Measurements from ENCODE around the gene CHD9.

The CHD9 gene

GRCh38 chr16:53084746-53085334, 30.0 kb downstream of the CHD9 start:
- H3K36me3 ChIP-seq (ENCODE audit: insufficient read depth, low read length) = no peaks in the 10 kb centered on the region
- no peaks in the 10 kb centered on the region for H3K27me3 ChIP-seq (ENCODE audit: insufficient read depth, low read length)
- H3K4me1 ChIP-seq (ENCODE audit: insufficient read depth, low read length) = peaks cover 22% of the 10 kb centered on the region
- H2AFZ ChIP-seq (ENCODE audit: low read depth, low read length) = no peak overlapping the region
- H3K9me3 ChIP-seq (ENCODE audit: low read length) = no peaks in the 10 kb centered on the region
- no peak overlapping the region for H3K4me3 ChIP-seq (ENCODE audit: low read length)

GRCh38 chr16:53085369-53085843, 30.6 kb downstream of the CHD9 start:
- no peak overlapping the region for H2AFZ ChIP-seq (ENCODE audit: low read depth, low read length)
- H3K27me3 ChIP-seq (ENCODE audit: insufficient read depth, low read length) = no peaks in the 10 kb centered on the region
- no peaks in the 10 kb centered on the region for H3K36me3 ChIP-seq (ENCODE audit: insufficient read depth, low read length)
- peaks cover 17% of the 10 kb centered on the region for H3K4me1 ChIP-seq (ENCODE audit: insufficient read depth, low read length)
- H3K9me3 ChIP-seq (ENCODE audit: low read length) = no peaks in the 10 kb centered on the region
- H3K4me3 ChIP-seq (ENCODE audit: low read length) = no peak overlapping the region

- peaks cover 16% of the 10 kb centered on the region for H3K4me1 ChIP-seq (ENCODE audit: insufficient read depth, low read length)
- H3K9me3 ChIP-seq (ENCODE audit: low read length) = no peaks in the 10 kb centered on the region
- H3K4me3 ChIP-seq (ENCODE audit: low read length) = no peak overlapping the region
Observed at GRCh38 chr16:53085931-53086421, 31.2 kb downstream of the CHD9 start.

DNA sequence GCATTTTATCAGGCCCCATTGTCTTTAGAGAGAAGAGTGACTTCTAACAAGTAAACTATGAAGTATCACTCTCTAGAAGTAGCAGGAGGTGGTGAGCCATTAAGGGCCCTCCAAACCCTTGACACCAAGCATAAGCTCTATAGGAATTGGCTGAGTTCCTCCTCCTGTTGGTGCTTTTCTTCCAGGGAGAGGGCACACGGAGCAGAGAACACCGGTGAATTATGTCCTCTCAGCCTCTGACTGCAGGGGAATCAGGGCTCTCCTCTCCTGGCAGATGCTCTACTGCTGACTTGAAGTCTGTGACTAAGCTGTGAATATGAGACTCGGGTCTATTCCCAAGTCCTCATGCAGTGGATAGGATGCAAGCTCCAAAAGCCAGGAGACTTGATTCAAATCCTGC, 32.3 kb downstream of the CHD9 start:
- Histone ChIP-seq H3K36me3 (ENCODE audit: insufficient read depth, low read length) (no peaks in the 10 kb centered on the region), H2AFZ (ENCODE audit: low read depth, low read length) (no peak overlapping the region), H3K27me3 (ENCODE audit: insufficient read depth, low read length) (no peaks in the 10 kb centered on the region), H3K4me1 (ENCODE audit: insufficient read depth, low read length) (peaks cover 24% of the 10 kb centered on the region), H3K4me3 (ENCODE audit: low read length) (no peak overlapping the region), H3K9me3 (ENCODE audit: low read length) (no peaks in the 10 kb centered on the region)

More at GRCh38 chr16:53085931-53086421, 31.2 kb downstream of the CHD9 start:
- H3K36me3 ChIP-seq (ENCODE audit: insufficient read depth, low read length) = no peaks in the 10 kb centered on the region
- no peaks in the 10 kb centered on the region for H3K27me3 ChIP-seq (ENCODE audit: insufficient read depth, low read length)
- H2AFZ ChIP-seq (ENCODE audit: low read depth, low read length) = no peak overlapping the region

DNA sequence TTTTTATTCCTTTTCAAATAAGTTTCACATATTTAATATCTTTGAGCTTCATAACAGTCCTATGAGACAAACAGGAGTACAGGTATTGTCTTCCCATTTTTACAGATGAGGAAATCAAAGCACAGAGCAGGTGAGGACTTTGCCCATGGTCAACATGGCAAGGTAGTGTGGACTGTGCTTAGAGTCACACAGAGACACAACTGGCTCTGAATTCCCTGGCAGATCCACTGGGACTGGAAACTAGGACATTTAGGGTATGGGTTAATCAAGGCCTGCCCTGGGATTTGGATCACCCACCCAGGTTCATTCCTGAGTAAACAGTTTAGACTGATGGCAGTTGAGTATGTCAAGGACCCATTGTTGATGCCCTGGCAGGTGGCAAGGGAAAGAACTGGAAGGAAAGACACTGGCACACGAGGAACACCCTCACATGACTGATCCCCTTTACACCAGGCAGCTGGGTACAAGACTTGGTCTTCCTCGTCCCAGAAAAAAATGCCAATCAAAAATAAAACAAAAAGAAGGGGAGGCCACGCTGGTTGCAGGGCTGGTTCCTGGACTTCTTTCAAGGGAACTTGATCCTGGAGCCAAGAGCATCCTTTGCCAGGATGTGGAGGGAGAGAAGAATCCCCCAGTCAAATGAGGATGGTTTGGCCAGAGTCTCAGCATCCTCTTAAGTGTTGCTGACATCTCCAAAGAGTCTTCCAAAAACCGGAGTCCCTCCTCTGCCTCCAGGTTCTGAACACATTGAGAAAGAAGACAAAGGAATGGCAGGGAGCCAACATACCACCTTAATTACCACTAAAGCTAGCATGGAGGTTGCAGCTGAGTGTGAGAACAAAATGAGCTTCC, 34.9 kb downstream of the CHD9 start:
- H3K4me1 ChIP-seq (ENCODE audit: insufficient read depth, low read length) = peaks cover 28% of the 10 kb centered on the region
- H3K36me3 ChIP-seq (ENCODE audit: insufficient read depth, low read length) = no peaks in the 10 kb centered on the region
- H3K4me3 ChIP-seq (ENCODE audit: low read length) = no peak overlapping the region

DNA sequence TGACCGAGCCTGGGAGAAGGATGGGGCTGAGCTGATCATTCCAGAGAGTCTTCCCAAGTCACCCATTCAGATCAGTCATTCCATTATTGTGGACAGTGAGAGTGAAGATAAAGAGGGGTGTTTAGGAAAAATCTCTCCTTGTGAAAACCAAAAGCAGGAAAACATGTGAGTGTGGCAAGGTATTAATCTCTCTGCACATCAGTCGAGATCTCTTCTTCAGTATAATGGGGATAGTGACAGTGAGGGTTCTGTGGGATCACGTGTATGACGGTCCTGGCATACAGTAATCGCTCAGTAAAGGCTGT, 35.4 kb downstream of the CHD9 start:
- Histone ChIP-seq H2AFZ (ENCODE audit: low read depth, low read length) (no peak overlapping the region), H3K36me3 (ENCODE audit: insufficient read depth, low read length) (no peaks in the 10 kb centered on the region), H3K4me1 (ENCODE audit: insufficient read depth, low read length) (peaks cover 27% of the 10 kb centered on the region), H3K27me3 (ENCODE audit: insufficient read depth, low read length) (no peaks in the 10 kb centered on the region), H3K4me3 (ENCODE audit: low read length) (no peak overlapping the region), H3K9me3 (ENCODE audit: low read length) (no peaks in the 10 kb centered on the region)

More for the DNA sequence above, 34.9 kb downstream of the CHD9 start:
- H3K27me3 ChIP-seq (ENCODE audit: insufficient read depth, low read length) = no peaks in the 10 kb centered on the region
- H2AFZ ChIP-seq (ENCODE audit: low read depth, low read length) = no peak overlapping the region
- H3K9me3 ChIP-seq (ENCODE audit: low read length) = no peaks in the 10 kb centered on the region

DNA sequence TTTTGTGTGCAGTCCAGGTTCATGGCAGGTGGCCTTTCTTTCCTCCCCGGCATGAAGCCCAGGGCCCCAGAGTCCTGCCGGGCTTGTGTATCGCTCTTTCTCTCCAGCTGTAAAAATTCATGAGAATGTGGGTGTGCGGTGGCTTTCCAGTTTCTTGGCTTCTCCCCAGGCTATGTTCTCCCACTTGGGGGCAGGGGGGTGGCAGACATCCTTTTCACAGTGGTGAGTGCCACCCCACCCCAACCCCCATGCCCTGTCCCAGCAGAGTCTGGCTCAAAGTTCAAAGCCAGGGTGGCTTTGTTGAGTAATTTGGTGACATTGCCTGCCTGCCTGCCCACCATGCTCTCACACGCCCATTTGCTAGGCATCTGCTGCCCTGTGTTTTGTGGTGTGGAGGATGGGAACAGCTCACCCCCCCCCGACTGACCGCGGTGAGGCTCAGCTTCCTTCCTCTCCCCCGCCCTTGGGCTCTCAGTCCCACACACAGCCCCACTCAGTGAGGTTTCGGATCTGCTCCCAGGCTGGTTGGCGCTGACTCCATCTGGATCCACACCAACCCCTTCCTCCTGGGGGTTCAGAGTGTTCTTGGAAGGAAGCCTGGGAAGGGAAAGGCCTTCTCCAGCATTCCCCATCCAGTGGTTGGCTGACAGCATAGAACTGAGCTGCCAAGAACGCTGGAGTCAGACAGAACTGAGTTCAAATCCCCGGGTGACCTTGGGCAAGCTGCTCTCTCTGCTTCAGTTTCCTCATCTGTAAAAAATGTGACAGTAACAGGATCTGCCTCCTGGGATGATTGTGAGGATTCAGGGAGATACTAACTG, 36.0 kb downstream of the CHD9 start:
- Histone ChIP-seq H3K9me3 (ENCODE audit: low read length) (no peaks in the 10 kb centered on the region), H3K36me3 (ENCODE audit: insufficient read depth, low read length) (no peaks in the 10 kb centered on the region), H3K27me3 (ENCODE audit: insufficient read depth, low read length) (no peaks in the 10 kb centered on the region), H3K4me1 (ENCODE audit: insufficient read depth, low read length) (peaks cover 23% of the 10 kb centered on the region), H2AFZ (ENCODE audit: low read depth, low read length) (no peak overlapping the region), H3K4me3 (ENCODE audit: low read length) (no peak overlapping the region)

DNA sequence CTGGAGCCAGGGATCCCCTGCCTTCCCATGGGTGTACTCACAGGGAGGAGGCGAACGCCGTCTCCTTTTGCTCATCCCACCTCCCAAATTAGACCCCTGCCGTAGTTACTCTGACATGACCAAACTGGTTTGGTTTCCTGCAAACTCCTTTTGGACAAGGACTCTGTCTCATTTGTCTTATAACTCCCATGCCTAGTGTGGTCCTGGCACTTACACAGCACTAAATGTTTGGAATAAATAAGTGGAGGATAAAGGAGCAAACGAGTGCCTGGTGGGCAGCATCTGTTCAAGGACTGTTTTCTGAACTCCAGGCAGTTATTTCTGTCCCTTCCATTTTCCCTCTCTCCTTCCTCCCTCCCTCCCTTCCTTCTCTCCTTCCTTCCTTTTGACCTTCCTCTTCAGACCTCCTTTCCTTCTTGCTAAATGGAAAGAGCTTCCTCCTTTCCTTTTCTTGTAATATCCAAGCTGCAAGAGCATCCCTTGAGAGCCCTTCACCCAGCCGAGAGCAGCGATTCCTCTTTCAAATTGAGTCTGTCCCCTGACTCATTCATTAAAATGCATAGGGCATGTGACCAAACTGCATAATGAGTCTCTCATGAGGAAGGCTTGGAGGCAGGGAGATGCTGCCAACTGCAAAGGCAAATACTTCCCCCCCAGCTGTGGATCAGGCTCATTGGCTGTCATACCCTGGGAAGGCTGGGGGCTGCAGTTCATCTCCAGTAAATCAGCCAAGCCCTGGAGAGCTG, 36.8 kb downstream of the CHD9 start:
- H3K4me3 ChIP-seq (ENCODE audit: low read length) = peak overlapping the region; percentile 19

GRCh38 chr16:53092284-53092683, 37.5 kb downstream of the CHD9 start:
- Histone ChIP-seq H3K4me3 (ENCODE audit: low read length) (peak overlapping the region; percentile 19), H3K27me3 (ENCODE audit: insufficient read depth, low read length) (no peaks in the 10 kb centered on the region), H2AFZ (ENCODE audit: low read depth, low read length) (no peak overlapping the region), H3K9me3 (ENCODE audit: low read length) (no peaks in the 10 kb centered on the region), H3K4me1 (ENCODE audit: insufficient read depth, low read length) (peaks cover 20% of the 10 kb centered on the region), H3K36me3 (ENCODE audit: insufficient read depth, low read length) (no peaks in the 10 kb centered on the region)

More for the DNA sequence above, 36.8 kb downstream of the CHD9 start:
- Histone ChIP-seq H2AFZ (ENCODE audit: low read depth, low read length) (peak overlapping the region; percentile 1), H3K4me1 (ENCODE audit: insufficient read depth, low read length) (peaks cover 20% of the 10 kb centered on the region), H3K9me3 (ENCODE audit: low read length) (no peaks in the 10 kb centered on the region), H3K36me3 (ENCODE audit: insufficient read depth, low read length) (no peaks in the 10 kb centered on the region), H3K27me3 (ENCODE audit: insufficient read depth, low read length) (no peaks in the 10 kb centered on the region)

GRCh38 chr16:53093162-53093744, 38.5 kb downstream of the CHD9 start:
- Histone ChIP-seq H2AFZ (ENCODE audit: low read depth, low read length) (no peak overlapping the region), H3K9me3 (ENCODE audit: low read length) (no peaks in the 10 kb centered on the region), H3K27me3 (ENCODE audit: insufficient read depth, low read length) (no peaks in the 10 kb centered on the region), H3K4me3 (ENCODE audit: low read length) (no peak overlapping the region), H3K4me1 (ENCODE audit: insufficient read depth, low read length) (peaks cover 20% of the 10 kb centered on the region), H3K36me3 (ENCODE audit: insufficient read depth, low read length) (no peaks in the 10 kb centered on the region)

- Histone ChIP-seq H3K4me1 (ENCODE audit: insufficient read depth, low read length) (peaks cover 28% of the 10 kb centered on the region), H3K9me3 (ENCODE audit: low read length) (no peaks in the 10 kb centered on the region), H3K4me3 (ENCODE audit: low read length) (no peak overlapping the region), H3K27me3 (ENCODE audit: insufficient read depth, low read length) (no peaks in the 10 kb centered on the region), H3K36me3 (ENCODE audit: insufficient read depth, low read length) (no peaks in the 10 kb centered on the region), H2AFZ (ENCODE audit: low read depth, low read length) (no peak overlapping the region)
Observed at GRCh38 chr16:53094013-53094630, 39.3 kb downstream of the CHD9 start.

DNA sequence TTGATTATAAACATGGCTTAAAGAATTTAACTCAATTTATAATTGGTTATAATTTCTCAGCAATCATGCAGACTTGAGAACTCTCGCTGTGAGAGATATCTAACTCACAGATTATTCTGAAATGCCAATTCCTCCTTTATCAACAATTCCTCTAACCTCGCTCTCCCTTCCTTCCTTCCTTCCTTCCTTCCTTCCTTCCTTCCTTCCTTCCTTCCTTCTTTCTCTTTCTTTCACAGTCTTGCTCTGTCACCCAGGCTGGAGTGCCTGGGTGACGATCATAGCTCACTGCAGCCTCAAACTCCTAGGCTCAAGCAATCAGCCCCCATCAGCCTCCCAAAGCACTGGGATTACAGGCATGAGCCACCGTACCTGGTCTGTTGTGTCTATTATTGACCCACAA, 42.4 kb downstream of the CHD9 start:
- no peak overlapping the region for H3K4me3 ChIP-seq (ENCODE audit: low read length)
- no peaks in the 10 kb centered on the region for H3K27me3 ChIP-seq (ENCODE audit: insufficient read depth, low read length)
- H2AFZ ChIP-seq (ENCODE audit: low read depth, low read length) = no peak overlapping the region
- H3K9me3 ChIP-seq (ENCODE audit: low read length) = no peaks in the 10 kb centered on the region
- H3K36me3 ChIP-seq (ENCODE audit: insufficient read depth, low read length) = no peaks in the 10 kb centered on the region
- peaks cover 26% of the 10 kb centered on the region for H3K4me1 ChIP-seq (ENCODE audit: insufficient read depth, low read length)
